ENCODE measurements around the gene RPL10A.

The RPL10A gene

GRCh38 chr6:35463292-35463691, 4.9 kb upstream of the RPL10A start:
- H3K36me3 Mint-ChIP-seq (ENCODE audit: low read depth) = peaks cover 42% of the 10 kb centered on the region
- H3K9me3 Mint-ChIP-seq = no peaks in the 10 kb centered on the region

GRCh38 chr6:35465646-35466045, 2.6 kb upstream of the RPL10A start:
- Mint-ChIP-seq H3K36me3 (ENCODE audit: low read depth) (peaks cover 43% of the 10 kb centered on the region), H3K4me3 (peak overlapping the region in 2 of 3 experiments; percentile 19 to 42)

More at GRCh38 chr6:35463292-35463691, 4.9 kb upstream of the RPL10A start:
- TF ChIP-seq CTCF (IDR thresholded peaks at IDR 0.05; ENCODE audit: unreplicated experiment in 3 of 3) = no peak
- H3K27me3 Mint-ChIP-seq (ENCODE audit: low read depth) = no peaks in the 10 kb centered on the region
- H3K4me3 Mint-ChIP-seq = no peak overlapping the region
- H3K4me1 Mint-ChIP-seq = peaks cover 15% of the 10 kb centered on the region
- no peak overlapping the region for H3K27ac Mint-ChIP-seq

GRCh38 chr6:35468980-35469750, 964 bp downstream of the RPL10A start:
- Mint-ChIP-seq H3K27ac (peak overlapping the region; percentile 87 to 98 (median 96)), H3K27me3 (ENCODE audit: low read depth) (no peaks in the 10 kb centered on the region), H3K4me3 (peak overlapping the region; percentile 87 to 98 (median 97)), H3K9me3 (no peaks in the 10 kb centered on the region), H3K36me3 (ENCODE audit: low read depth) (peaks cover 43% of the 10 kb centered on the region), H3K4me1 (peaks cover 36% of the 10 kb centered on the region)
- TF ChIP-seq CTCF (IDR thresholded peaks at IDR 0.05; ENCODE audit: unreplicated experiment in 3 of 3) = no peak

More at GRCh38 chr6:35465646-35466045, 2.6 kb upstream of the RPL10A start:
- Mint-ChIP-seq H3K27me3 (ENCODE audit: low read depth) (no peaks in the 10 kb centered on the region), H3K27ac (no peak overlapping the region), H3K4me1 (peaks cover 22% of the 10 kb centered on the region), H3K9me3 (no peaks in the 10 kb centered on the region)
- no peak for TF ChIP-seq CTCF (IDR thresholded peaks at IDR 0.05; ENCODE audit: unreplicated experiment in 3 of 3)

- no peaks in the 10 kb centered on the region for H3K9me3 Mint-ChIP-seq
- H3K4me3 Mint-ChIP-seq = peak overlapping the region; percentile 87 to 98 (median 97)
- peaks cover 46% of the 10 kb centered on the region for H3K36me3 Mint-ChIP-seq (ENCODE audit: low read depth)
- TF ChIP-seq CTCF (IDR thresholded peaks at IDR 0.05; ENCODE audit: unreplicated experiment in 3 of 3) = no peak
- peaks cover 36% of the 10 kb centered on the region for H3K4me1 Mint-ChIP-seq
- H3K27me3 Mint-ChIP-seq (ENCODE audit: low read depth) = no peaks in the 10 kb centered on the region
- peak overlapping the region; percentile 87 to 97 (median 96) for H3K27ac Mint-ChIP-seq
Observed at GRCh38 chr6:35469751-35470662, 1.8 kb downstream of the RPL10A start.

- H3K27ac Mint-ChIP-seq = peak overlapping the region; percentile 60 to 96 (median 87)
- H3K9me3 Mint-ChIP-seq = no peaks in the 10 kb centered on the region
- no peaks in the 10 kb centered on the region for H3K27me3 Mint-ChIP-seq (ENCODE audit: low read depth)
- no peak for TF ChIP-seq CTCF (IDR thresholded peaks at IDR 0.05; ENCODE audit: unreplicated experiment in 3 of 3)
- peaks cover 36% of the 10 kb centered on the region for H3K4me1 Mint-ChIP-seq
- H3K4me3 Mint-ChIP-seq = peak overlapping the region; percentile 87 to 98 (median 97)
- peaks cover 52% of the 10 kb centered on the region for H3K36me3 Mint-ChIP-seq (ENCODE audit: low read depth)
Observed at GRCh38 chr6:35470663-35471120, 2.5 kb downstream of the RPL10A start.
